Fibroblast of skin of left biceps (primary cell): ENCODE measurements around the gene CCDC102B.
"Not testable (repeated sequence)": the region's sequence is repeated elsewhere in the genome, so short reads cannot be mapped to it uniquely, and the experiment has no call there.

Experiments used
- DNase-seq, 2 experiments: peaks; one replicate each; pipeline ENCODE4 v3.0.0-alpha.2; 2013; ENCODE audit warnings: low read depth in 2 of 2

The CCDC102B gene

GRCh38 chr18:68909579-68909978 is 111.7 kb downstream of the CCDC102B start:
- DNase-seq = no peak

GRCh38 chr18:68915061-68915460 is 117.2 kb downstream of the CCDC102B start:
- no peak for DNase-seq

DNA sequence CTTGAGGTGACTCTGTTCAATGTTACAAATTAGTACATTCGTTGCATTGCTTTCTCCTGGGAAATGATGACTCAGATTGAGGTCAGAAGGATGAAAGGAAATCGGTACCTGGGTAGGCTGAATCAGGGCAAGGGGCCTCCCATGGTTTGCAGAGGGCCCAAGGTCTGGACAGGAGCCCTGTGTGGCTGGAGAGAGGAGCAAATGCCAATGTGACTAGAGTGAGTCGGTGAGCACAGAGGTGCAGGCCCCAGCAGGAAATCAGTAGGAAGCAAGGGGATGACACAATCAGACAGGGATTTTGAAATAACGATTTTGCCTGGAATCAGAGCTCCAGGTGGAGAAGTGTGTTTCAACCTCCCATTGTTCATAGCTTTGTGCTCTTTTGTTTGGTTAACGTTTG is 118.9 kb downstream of the CCDC102B start:
- no peak for DNase-seq

DNA sequence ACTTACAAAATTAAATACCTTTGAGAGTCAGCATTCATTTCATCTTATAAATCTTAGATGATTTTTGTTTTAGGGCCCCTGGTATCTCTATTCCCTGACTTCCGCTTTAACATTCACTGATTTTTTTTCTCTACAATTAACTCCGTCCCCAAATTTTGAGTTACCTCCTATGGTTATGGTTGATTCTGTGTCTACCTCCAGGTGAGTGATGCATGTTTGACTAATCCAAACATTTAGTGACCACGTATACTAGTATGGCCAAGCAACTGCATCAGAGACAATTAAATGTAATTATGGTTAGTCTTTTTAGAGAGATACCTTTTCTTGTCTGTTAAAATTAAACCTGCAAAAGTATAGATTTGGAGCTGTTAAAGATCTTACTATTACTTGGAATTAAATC is 120.3 kb downstream of the CCDC102B start:
- DNase-seq = no peak

DNA sequence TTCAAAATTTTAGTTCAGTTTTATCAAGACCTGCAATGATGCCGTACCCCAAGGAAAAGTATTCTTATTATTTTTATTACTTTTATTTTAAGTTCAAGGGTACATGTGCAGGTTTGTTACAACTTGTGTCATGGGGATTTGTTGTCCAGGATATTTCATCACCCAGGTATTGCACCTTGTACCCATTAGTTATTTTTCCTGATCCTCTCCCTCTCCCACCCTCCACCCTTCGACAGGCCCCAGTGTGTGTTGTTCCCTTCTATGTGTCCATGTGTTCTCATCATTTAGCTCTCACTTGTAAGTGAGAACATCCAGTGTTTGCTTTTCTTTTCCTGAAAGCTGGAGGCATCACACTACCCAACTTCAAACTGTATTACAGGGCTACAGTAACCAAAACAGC is 122.0 kb downstream of the CCDC102B start:
- DNase-seq = no peak

- no peak for DNase-seq
Measured at GRCh38 chr18:68922392-68922791, 124.5 kb downstream of the CCDC102B start.

DNA sequence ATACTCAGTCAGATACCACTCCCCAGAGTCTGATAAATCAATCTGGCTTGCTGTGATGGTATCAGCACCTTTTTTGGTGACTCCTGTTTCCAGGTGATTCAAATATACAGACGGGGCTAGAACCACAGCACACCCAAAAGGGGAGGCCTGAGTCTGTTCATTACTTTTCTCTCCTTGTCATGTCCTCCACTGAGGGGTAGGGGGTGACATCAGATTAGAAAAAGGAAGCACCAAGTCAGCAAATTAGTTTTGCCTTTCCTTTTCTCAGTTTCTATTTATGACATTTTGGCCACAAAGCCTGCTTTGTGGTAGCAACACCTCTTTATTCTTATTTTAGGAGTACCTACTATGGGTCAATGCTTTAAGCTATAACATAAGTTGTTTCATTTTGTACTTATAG is 127.4 kb downstream of the CCDC102B start:
- DNase-seq = no peak

DNA sequence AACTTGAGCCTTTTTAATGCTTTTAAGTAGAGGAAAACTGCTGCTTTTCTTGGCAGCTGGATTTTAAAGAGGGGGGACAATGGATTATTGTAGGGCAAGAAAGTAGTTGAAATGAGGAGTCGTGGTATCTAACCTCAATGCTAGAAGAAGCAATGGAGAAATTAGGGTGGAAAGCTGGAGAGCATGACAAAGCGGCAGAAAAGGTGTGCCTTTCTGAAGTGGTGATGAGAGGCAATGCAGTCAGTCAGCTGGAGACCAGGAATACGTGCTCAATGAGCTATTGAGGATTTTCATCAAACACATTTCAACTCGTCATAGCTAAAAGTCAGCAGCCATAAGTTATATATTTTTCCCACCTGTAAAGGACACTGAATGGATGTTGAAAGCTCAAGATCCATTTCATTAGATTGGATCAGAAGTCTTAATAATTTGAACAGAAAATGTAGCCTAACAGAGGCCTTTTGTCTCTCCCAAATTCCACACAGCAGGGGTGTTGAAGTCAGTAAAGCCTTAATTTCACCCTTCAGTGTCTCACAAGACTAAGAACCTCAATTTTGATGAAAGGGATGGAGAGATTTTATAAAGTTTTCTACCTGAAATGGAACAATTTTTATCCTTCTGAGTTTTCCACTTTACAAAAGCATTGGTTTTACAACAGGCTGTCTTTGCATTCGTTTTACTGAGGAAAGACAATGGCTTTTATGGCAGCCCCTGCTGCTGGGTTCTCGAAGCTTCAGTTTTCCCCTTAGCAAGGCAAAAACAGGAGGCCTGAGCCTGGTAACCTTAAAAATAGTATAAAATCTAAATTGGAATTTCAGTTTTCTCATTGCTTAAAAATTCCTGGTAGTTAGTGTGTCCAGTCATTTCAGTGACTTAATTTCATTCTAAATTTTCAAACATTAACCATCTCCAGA is 131.1 kb downstream of the CCDC102B start:
- no peak for DNase-seq

DNA sequence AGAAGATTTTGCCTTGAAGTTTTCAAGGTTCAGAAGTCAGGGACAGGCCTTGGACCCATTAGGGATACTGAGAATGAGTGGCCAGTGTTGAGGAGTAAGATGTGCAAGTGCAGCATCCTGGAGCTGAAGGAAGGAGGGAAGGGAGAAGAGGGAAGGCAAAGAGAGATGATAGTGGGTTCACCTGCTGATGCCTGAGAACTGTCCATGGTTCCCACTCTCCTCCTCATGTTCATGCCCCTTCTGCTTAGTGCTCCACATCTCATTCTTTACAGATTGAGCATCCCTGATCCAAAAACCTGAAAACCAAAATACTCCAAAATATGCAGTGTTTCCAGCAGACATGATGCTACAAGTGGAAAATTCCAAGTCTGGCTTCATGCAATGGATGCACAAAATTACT is 137.8 kb downstream of the CCDC102B start:
- DNase-seq = no peak

DNA sequence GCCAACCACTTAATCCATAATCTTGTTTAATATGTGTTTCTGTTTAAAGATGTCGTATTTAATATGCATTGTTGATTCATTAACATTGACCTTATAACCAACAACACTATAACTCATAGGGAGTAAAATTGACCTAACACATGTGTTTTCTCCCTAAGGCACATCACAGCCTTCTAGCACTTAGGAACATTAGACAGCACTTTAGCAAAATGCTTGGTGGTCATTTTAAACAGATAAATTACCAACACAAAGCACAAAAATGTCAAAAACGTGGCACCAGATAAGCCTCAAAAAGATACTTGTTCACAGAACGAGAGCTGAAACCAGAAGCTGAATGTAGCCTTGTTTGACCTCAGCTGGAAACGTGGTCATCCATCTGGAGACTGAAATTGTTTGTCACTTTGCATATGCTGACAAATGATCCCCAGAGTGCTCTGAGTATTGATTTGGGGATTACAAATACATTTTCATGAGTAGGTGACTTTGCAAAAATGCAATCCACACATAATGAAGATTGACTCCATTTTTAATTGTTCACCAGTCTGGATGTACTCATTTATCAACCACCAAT is 139.2 kb downstream of the CCDC102B start:
- no peak for DNase-seq

- no peak for DNase-seq
Measured at GRCh38 chr18:68940039-68940438, 142.2 kb downstream of the CCDC102B start.

DNA sequence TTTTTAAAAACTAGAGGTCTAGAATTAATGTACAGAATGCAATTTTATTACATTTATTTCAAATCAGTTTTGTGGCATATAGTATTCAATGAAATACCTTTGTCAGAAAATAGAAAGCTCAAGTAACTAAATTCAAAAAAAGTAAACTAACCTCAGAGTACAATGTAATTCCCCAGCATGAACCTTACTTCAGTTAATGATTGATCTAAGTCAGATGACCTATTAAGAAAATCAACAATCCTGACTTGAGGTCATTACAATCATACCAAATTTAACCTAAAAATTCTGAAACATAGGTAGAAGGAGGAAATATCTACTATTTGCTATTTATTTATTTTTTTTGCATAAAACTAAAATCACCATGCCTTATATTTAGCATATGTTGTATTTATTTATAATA is 142.9 kb downstream of the CCDC102B start:
- no peak for DNase-seq

DNA sequence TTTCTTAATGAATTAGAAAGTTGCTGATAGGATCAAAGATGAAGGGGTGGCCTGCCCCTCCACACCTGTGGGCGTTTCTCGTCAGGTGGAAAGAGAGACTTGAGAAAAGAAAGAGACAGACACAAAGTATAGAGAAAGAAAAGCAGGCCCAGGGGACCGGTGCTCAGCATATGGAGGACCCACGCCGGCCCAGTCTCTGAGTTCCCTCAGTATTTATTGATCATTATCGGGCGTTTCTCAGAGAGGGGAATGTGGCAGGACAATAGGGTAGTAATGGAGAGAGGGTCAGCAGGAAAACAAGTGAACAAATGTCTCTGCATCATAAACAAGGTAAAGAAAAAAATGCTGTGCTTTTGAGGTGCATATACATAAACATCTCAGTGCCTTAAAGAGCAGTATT is 144.3 kb downstream of the CCDC102B start:
- DNase-seq = no peak

- DNase-seq = not testable (repeated sequence)
Measured at GRCh38 chr18:68943861-68944260, 146.0 kb downstream of the CCDC102B start.

GRCh38 chr18:68944330-68944729 is 146.4 kb downstream of the CCDC102B start:
- DNase-seq = no peak

DNA sequence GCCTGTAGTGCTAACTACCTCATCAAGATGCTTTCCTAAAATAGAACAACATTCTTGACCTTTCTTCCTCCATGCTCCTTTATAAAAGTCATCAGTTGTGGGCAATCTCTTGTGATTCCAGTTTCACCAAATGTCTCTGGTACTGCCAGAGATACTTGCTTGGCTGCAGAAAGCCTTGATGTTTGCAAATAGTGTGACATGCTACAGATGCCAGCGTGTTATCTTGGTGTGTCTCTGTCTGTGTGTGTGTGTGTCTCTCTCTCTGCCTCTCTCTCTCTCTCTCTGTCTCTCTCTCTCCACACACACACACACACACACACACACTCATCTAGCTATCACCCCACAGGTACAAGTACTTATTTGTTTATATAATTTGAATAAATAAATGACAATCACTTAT is 146.9 kb downstream of the CCDC102B start:
- no peak for DNase-seq

GRCh38 chr18:68948622-68949021 is 150.7 kb downstream of the CCDC102B start:
- no peak for DNase-seq

GRCh38 chr18:68954738-68955137 is 156.9 kb downstream of the CCDC102B start:
- no peak for DNase-seq

DNA sequence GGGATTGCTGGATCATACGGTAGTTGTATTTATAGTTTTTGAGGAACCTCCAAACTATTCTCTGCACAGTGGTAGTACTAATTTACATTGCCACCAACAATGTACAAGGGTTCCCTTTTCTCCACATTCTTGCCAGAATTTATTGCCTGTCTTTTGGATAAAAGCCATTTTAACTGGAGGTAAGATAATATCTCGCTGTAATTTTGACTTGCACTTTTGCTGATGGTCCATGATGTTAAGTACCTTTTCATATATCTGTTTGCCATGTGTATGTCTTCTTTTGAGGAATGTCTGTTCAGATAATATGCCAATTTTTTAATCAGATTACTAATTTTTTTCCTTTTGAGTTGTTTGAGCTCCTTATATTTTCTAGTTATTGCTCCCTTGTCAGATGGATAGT is 158.8 kb downstream of the CCDC102B start:
- DNase-seq = no peak

DNA sequence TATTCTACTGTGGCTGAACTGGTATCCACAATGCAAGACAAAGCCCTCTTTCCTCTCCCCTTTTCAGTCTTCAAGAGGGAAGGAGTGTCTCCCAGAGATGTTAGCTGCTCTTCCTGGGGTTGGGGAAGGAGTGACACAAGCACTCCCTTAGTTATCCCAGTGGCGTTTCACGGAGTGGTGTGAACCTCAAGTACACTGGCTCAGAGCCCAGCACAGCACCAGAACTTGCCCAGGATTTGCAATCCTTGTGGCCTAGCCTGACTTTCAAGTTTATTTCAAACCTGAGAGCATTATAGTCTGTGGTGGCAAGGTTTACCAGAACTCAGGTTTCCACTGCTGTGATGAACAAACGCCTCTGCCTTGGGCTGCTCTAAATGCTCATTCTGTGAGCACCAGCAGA is 162.5 kb downstream of the CCDC102B start:
- no peak for DNase-seq

DNA sequence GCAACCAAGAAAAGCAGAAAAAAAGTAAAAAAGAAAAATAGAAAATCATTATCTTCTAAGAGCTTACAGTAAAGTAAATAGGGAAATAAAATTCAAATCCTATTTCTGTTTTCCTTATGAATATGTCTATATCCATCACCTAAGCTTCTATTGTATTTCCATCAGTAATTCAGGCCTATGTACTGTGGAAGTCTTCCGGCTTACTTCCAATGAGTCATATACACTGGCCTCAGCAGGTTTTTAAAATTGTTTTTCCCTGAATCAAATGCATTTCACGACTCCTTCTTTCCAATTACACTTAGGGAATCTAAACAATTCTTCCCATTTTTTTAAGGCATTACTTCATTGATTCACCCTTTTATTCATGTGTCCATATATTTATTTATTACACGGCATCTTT is 164.7 kb downstream of the CCDC102B start:
- no peak for DNase-seq

DNA sequence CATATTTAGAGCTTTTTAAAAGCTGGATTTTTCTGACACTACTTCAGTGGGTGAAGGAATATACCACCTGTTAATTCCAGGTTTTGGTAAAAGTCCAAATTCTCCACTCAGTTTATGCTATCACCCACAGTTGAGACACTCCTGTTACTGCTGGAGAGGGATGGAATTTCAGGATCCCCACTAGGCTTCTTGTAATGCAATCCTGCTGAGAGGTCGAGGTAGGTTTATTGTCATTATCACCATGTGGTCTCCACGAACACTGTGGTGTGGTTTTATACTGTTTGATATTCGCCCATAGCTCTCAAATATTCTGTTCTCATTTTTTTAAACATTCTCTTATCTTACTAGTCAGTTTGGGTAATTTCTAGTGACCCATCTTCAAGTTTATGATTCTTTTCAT is 167.9 kb downstream of the CCDC102B start:
- no peak for DNase-seq

DNA sequence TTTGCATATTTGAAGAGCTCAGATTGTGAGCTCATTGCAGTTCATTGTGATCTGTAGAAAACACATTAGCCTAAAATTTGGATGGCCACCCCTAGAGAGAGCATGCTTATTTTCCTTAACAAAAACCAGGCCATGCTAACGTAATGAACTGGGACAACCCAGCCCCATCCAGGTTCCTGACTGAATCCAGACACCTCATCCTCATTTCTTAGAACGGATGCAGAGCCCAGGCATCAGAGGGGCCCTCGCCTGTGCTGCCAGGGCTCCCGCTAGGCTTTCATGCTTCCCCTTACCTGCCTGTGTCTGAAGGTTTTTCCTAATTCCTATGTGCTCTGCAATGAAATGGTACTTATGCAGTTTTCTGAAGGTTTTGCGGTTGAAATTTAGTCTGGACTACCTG is 171.1 kb downstream of the CCDC102B start:
- DNase-seq = no peak

GRCh38 chr18:68972176-68972575 is 174.3 kb downstream of the CCDC102B start:
- no peak for DNase-seq
